ENCODE results near the gene HEPN1. TPM values are rescaled to one million over a fixed set of nuclear protein-coding genes. Genes with fewer than 3 reads are reported as not detected.
A peak's percentile ranks its signal among the peaks of the same experiment; 100 is the strongest.
"Not testable (repeated sequence)": the region's sequence is repeated elsewhere in the genome, so short reads cannot be mapped to it uniquely, and the experiment has no call there.

The HEPN1 gene
- total and polyA plus RNA-seq, 5 experiments from 2014 or later, result not detected

GRCh38 chr11:124954590-124954955 lies 35.5 kb downstream of the HEPN1 start:
- peaks cover 0 to 5% (median under 1%) of the 10 kb centered on the region in 4 donors for H3K4me1 Mint-ChIP-seq
- no peaks in the 10 kb centered on the region for H3K36me3 Mint-ChIP-seq
- no peak for ATAC-seq
- POLR2A ChIA-PET, result interaction anchor here (1.5 to 3.5 kb wide), 7 partner anchors 12 to 638 kb away, joined by 3 to 49 read pairs (median 26); partner anchors contain the start of genes HEPACAM, HEPN1, STT3A and TMEM218
- no peak overlapping the region for H3K27ac Mint-ChIP-seq
- DNase-seq, result peak in 1 of 10 donors; percentile 18
- no peaks in the 10 kb centered on the region for H3K9me3 Mint-ChIP-seq
- no peaks in the 10 kb centered on the region for H3K27me3 Mint-ChIP-seq
- H3K4me3 Mint-ChIP-seq, result no peak overlapping the region

GRCh38 chr11:124955035-124955434 lies 36.0 kb downstream of the HEPN1 start:
- DNase-seq (peak in 1 of 10 donors; percentile 2), ATAC-seq (no peak)
- POLR2A ChIA-PET, result interaction anchor here (3.2 to 3.5 kb wide), 2 partner anchors 78 to 156 kb away, joined by 27 to 49 read pairs; partner anchors contain the start of gene TMEM218
- H3K36me3 Mint-ChIP-seq, result no peaks in the 10 kb centered on the region
- H3K27ac Mint-ChIP-seq, result no peak overlapping the region
- H3K9me3 Mint-ChIP-seq, result no peaks in the 10 kb centered on the region
- H3K4me3 Mint-ChIP-seq, result no peak overlapping the region
- no peaks in the 10 kb centered on the region for H3K27me3 Mint-ChIP-seq
- peaks cover 0 to 3% (median under 1%) of the 10 kb centered on the region in 4 donors for H3K4me1 Mint-ChIP-seq

- peak in 6 of 10 donors; percentile 14 to 74 (median 60) for DNase-seq
- Mint-ChIP-seq H3K4me1 (no peaks in the 10 kb centered on the region), H3K36me3 (peaks cover 0 to under 1% (median 0%) of the 10 kb centered on the region in 3 donors), H3K27me3 (no peaks in the 10 kb centered on the region), H3K4me3 (no peak overlapping the region), H3K9me3 (no peaks in the 10 kb centered on the region), H3K27ac (no peak overlapping the region)
- peak; percentile 97 for ATAC-seq
- POLR2A ChIA-PET, result interaction anchor here (1.0 kb wide), 1 partner anchor 11 kb away, joined by 4 read pairs; no protein-coding TSS in a partner anchor
Observed at GRCh38 chr11:124961972-124962609, 43.0 kb downstream of the HEPN1 start.

GRCh38 chr11:124968197-124968596 lies 49.1 kb downstream of the HEPN1 start:
- peaks cover 0 to 15% (median 6%) of the 10 kb centered on the region in 3 donors for H3K36me3 Mint-ChIP-seq
- not testable (repeated sequence) for H3K4me3 Mint-ChIP-seq, ATAC-seq, H3K9me3 Mint-ChIP-seq, H3K27me3 Mint-ChIP-seq, DNase-seq, H3K4me1 Mint-ChIP-seq
- peak overlapping the region in 1 of 10 donors; percentile 29 for H3K27ac Mint-ChIP-seq
- POLR2A ChIA-PET, result interaction anchor here (0.6 kb wide), 1 partner anchor 71 kb away, joined by 3 read pairs; no protein-coding TSS in a partner anchor

Other genes starting within 250 kb of the HEPN1 start
- 1 to 10 TPM; 8.8 to 9.3 TPM for gene SIAE, start 245.5 kb upstream of the HEPN1 start, total RNA-seq
- gene SIAE, start 245.5 kb upstream of the HEPN1 start, polyA plus RNA-seq, result 1 to 10 TPM; 3.2 to 5.8 (median 4.2) TPM
- gene SPA17, start 245.3 kb upstream of the HEPN1 start, total RNA-seq, result under 1 TPM; 0.36 to 0.73 TPM
- 1 to 10 TPM; 1.2 to 2.5 (median 1.7) TPM for gene SPA17, start 245.3 kb upstream of the HEPN1 start, polyA plus RNA-seq
- gene NRGN, start 179.3 kb upstream of the HEPN1 start, total RNA-seq, result under 1 TPM; 0.68 to 0.69 TPM
- gene NRGN, start 179.3 kb upstream of the HEPN1 start, polyA plus RNA-seq, result under 1 TPM in 2 of 3 donors, not detected in 1; 0.14 to 0.20 TPM
- 1 to 10 TPM; 1.8 to 2.0 TPM for gene VSIG2, start 167.0 kb upstream of the HEPN1 start, total RNA-seq
- gene VSIG2, start 167.0 kb upstream of the HEPN1 start, polyA plus RNA-seq, result under 1 TPM; 0.28 to 0.44 (median 0.34) TPM
- 1 to 10 TPM; 2.8 to 3.0 TPM for gene ESAM, start 157.0 kb upstream of the HEPN1 start, total RNA-seq
- 1 to 10 TPM; 1.9 to 2.6 (median 2.5) TPM for gene ESAM, start 157.0 kb upstream of the HEPN1 start, polyA plus RNA-seq
- gene MSANTD2, start 118.8 kb upstream of the HEPN1 start, total RNA-seq, result 10 to 100 TPM; 23.0 to 25.5 TPM
- gene MSANTD2, start 118.8 kb upstream of the HEPN1 start, polyA plus RNA-seq, result 1 to 10 TPM; 3.5 to 4.2 (median 4.0) TPM
- gene ROBO3, start 53.8 kb upstream of the HEPN1 start, total RNA-seq, result 10 to 100 TPM; 49.4 to 55.0 TPM
- 1 to 10 TPM; 5.8 to 7.0 (median 6.9) TPM for gene ROBO3, start 53.8 kb upstream of the HEPN1 start, polyA plus RNA-seq
- gene ROBO4, start 21.4 kb upstream of the HEPN1 start, total RNA-seq, result not detected
- gene ROBO4, start 21.4 kb upstream of the HEPN1 start, polyA plus RNA-seq, result under 1 TPM in 1 of 3 donors, not detected in 2; 0.04 TPM
- gene HEPACAM, start 16.8 kb downstream of the HEPN1 start, total RNA-seq, result not detected
- not detected for gene HEPACAM, start 16.8 kb downstream of the HEPN1 start, polyA plus RNA-seq
- gene CCDC15, start 35.0 kb downstream of the HEPN1 start, total RNA-seq, result 1 to 10 TPM; 2.5 to 2.8 TPM
- 1 to 10 TPM; 1.5 to 2.2 (median 2.1) TPM for gene CCDC15, start 35.0 kb downstream of the HEPN1 start, polyA plus RNA-seq
- 1 to 10 TPM; 1.2 to 2.4 TPM for gene SLC37A2, start 144.1 kb downstream of the HEPN1 start, total RNA-seq
- under 1 TPM in 2 of 3 donors, not detected in 1; 0.04 to 0.13 TPM for gene SLC37A2, start 144.1 kb downstream of the HEPN1 start, polyA plus RNA-seq
- 10 to 100 TPM; 12.2 to 13.7 TPM for gene TMEM218, start 192.4 kb downstream of the HEPN1 start, total RNA-seq
- gene TMEM218, start 192.4 kb downstream of the HEPN1 start, polyA plus RNA-seq, result 10 to 100 TPM; 30.0 to 40.1 (median 35.3) TPM
- gene PKNOX2, start 245.5 kb downstream of the HEPN1 start, total RNA-seq, result not detected
- not detected for gene PKNOX2, start 245.5 kb downstream of the HEPN1 start, polyA plus RNA-seq

Measured in naive thymus-derived CD8-positive, alpha-beta T cell (primary cell).